Measurements from ENCODE around the gene NAPSA. TPM values are rescaled to one million over a fixed set of nuclear protein-coding genes. Genes with fewer than 3 reads are reported as not detected.

The NAPSA gene
- total and polyA plus RNA-seq, 9 of the 15 experiments (the other 6 are each of a cell fraction or from before 2014, with no cell fraction given) = 0.25 to 1.9 (median 0.69) TPM

GRCh38 chr19:50358483-50359327, 6.7 kb downstream of the NAPSA start (continued):
- peak; percentile 91 for TF ChIP-seq MGA (IDR thresholded peaks at IDR 0.05)
- peak; percentile 100 for TF ChIP-seq NBN (IDR thresholded peaks at IDR 0.05; ENCODE audit: low read depth)
- TF ChIP-seq ZNF253 (CRISPR knock-in tag; conservative IDR thresholded peaks at IDR 0.05) = no peak
- TF ChIP-seq NR2F6 (CRISPR knock-in tag; IDR thresholded peaks at IDR 0.05) = no peak
- 0 out of 2 replicates have a peak, but pooled peaks have one; percentile 30 for TF ChIP-seq DIDO1 (tag; IDR thresholded peaks at IDR 0.05; ENCODE audit: low read depth)
- TF ChIP-seq ZNF561 (CRISPR knock-in tag; conservative IDR thresholded peaks at IDR 0.05) = no peak
- no peak for TF ChIP-seq FOXA1 (IDR thresholded peaks at IDR 0.05; ENCODE audit: borderline replicate concordance)
- TF ChIP-seq ZNF224 (CRISPR knock-in tag; IDR thresholded peaks at IDR 0.05) = no peak
- no peak for TF ChIP-seq ZNF398 (CRISPR knock-in tag; IDR thresholded peaks at IDR 0.05)
- TF ChIP-seq ZBTB8A (IDR thresholded peaks at IDR 0.05; ENCODE audit: partially characterized antibody) = no peak

Measured in K562 (cell line).